ENCODE data around the gene TRAF1. TPM values are rescaled to one million over a fixed set of nuclear protein-coding genes. Genes with fewer than 3 reads are reported as not detected.
"Not testable (repeated sequence)": the region's sequence is repeated elsewhere in the genome, so short reads cannot be mapped to it uniquely, and the experiment has no call there.

TRAF1 gene
- 1 to 10 TPM; 6.5 to 8.6 TPM for total RNA-seq
- polyA plus RNA-seq (ENCODE audit: insufficient read depth, low read depth, low replicate concordance) = 3.9 TPM
- long read RNA-seq, donor 1, full-length matches to known transcripts = 1 of 1 reads
- long read RNA-seq, donor 1, partial matches to known transcripts = 0 of 1 reads
- long read RNA-seq, donor 1, other reads (novel, unspliced or antisense) = 0 of 1 reads
- long read RNA-seq, donor 2, full-length matches to known transcripts = 2 of 2 reads
- long read RNA-seq, donor 2, partial matches to known transcripts = 0 of 2 reads
- long read RNA-seq, donor 2, other reads (novel, unspliced or antisense) = 0 of 2 reads

DNA sequence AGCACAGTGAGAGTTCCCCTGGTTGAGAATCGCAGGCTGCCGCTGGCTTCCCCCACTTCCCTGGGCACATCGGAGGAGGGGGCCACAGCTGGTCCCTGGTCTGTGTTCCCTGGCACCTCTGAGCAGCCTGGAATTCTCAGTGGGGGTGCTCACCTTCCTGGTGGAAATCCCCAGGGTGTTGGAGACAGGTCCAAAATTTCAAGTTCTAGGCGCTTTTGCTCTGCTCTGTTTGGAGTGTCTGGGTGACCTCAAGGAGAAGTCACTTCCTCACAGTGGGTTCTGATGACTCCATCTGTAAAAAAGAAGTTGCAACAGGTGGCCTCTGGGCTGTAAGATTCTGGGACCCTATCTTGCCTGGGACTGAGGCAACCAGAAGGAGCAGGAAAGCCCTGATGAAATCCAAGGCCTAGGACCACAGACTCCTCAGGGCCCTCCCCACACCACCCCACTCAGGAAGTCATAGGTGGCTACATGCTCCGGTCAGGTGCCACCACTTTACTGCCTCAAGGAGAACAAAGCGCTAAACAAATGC lies at the start of gene TRAF1:
TRAF1 (minus strand) TSS at position 400 of the 532 bp plus-strand sequence. CDS start 721 bp downstream, outside the sequence.
- no peak for DNase-seq
- H3K36me3 ChIP-seq (ENCODE audit: low read depth, missing control alignments) = no peaks in the 10 kb centered on the region
- TF ChIP-seq CTCF (IDR thresholded peaks at IDR 0.05) (no peak), POLR2A (IDR thresholded peaks at IDR 0.05) (no peak)
- H3K27ac ChIP-seq = no peak within 1 kb of the TSS
- H3K27me3 ChIP-seq = no peaks in the 10 kb centered on the region
- H3K4me3 ChIP-seq = no peak within 1 kb of the TSS
- WGBS, 2 donors = 81 to 97% methylated on average over 5 to 6 of the region's 6 CpGs
- intact Hi-C loops (cut with DNase I; ENCODE audit: low total_unique reads) = loop anchor here (5.0 kb wide), 1 partner anchor 49 kb away; the partner anchor contains the start of gene PHF19
- H3K9me3 ChIP-seq = no peaks in the 10 kb centered on the region
- H3K4me1 ChIP-seq = peaks cover 7% of the 10 kb centered on the region

- 50 to 76% methylated on average over 1 of the region's 1 CpG for WGBS, 2 donors
- intact Hi-C loops (cut with DNase I; ENCODE audit: low total_unique reads) = no loop called here
- Histone ChIP-seq H3K4me1 (peaks cover 7% of the 10 kb centered on the region), H3K27me3 (no peaks in the 10 kb centered on the region), H3K27ac (peak overlapping the region in 1 of 2 donors; percentile 63), H3K9me3 (no peaks in the 10 kb centered on the region), H3K4me3 (no peak overlapping the region), H3K36me3 (ENCODE audit: low read depth, missing control alignments) (no peaks in the 10 kb centered on the region)
- DNase-seq = no peak
- TF ChIP-seq CTCF (IDR thresholded peaks at IDR 0.05) (no peak), POLR2A (IDR thresholded peaks at IDR 0.05) (no peak)
These were observed 48.3 kb upstream of the TRAF1 start for GRCh38 chr9:120974921-120975320.

DNA sequence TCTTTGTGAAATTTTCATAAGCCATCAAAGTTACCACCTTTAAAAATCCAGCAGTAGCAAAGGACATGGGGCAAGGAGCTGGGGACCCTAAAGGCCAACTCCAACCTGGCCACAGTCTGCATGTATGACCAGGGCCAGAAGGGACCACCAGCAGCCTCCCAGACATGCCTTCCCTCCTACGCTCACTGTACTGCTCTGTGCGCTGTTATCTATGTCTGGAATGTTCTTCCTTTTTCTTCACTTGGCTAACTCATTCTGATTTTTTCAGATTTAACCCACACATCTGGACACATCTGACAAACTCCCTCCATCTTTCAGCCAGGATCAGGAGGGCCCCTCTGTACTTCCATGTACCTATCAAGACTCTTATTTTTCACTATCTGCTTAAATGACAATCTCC lies 47.6 kb upstream of the TRAF1 start:
- TF ChIP-seq POLR2A (IDR thresholded peaks at IDR 0.05) (no peak), CTCF (IDR thresholded peaks at IDR 0.05) (no peak)
- H3K9me3 ChIP-seq = no peaks in the 10 kb centered on the region
- no peaks in the 10 kb centered on the region for H3K36me3 ChIP-seq (ENCODE audit: low read depth, missing control alignments)
- intact Hi-C loops (cut with DNase I; ENCODE audit: low total_unique reads) = no loop called here
- DNase-seq = no peak
- no peak overlapping the region for H3K4me3 ChIP-seq
- H3K4me1 ChIP-seq = peaks cover 12% of the 10 kb centered on the region
- H3K27ac ChIP-seq = peak overlapping the region in 1 of 2 donors; percentile 63
- H3K27me3 ChIP-seq = no peaks in the 10 kb centered on the region
- WGBS, 2 donors = 25 to 46% methylated on average over 2 of the region's 2 CpGs

- TF ChIP-seq CTCF (IDR thresholded peaks at IDR 0.05) (no peak), POLR2A (IDR thresholded peaks at IDR 0.05) (no peak)
- Histone ChIP-seq H3K36me3 (ENCODE audit: low read depth, missing control alignments) (no peaks in the 10 kb centered on the region), H3K27ac (no peak overlapping the region), H3K4me1 (peaks cover 12% of the 10 kb centered on the region), H3K4me3 (no peak overlapping the region), H3K27me3 (no peaks in the 10 kb centered on the region), H3K9me3 (no peaks in the 10 kb centered on the region)
- intact Hi-C loops (cut with DNase I; ENCODE audit: low total_unique reads) = no loop called here
- no peak for DNase-seq
These were observed 45.3 kb upstream of the TRAF1 start for GRCh38 chr9:120971938-120972337.

DNA sequence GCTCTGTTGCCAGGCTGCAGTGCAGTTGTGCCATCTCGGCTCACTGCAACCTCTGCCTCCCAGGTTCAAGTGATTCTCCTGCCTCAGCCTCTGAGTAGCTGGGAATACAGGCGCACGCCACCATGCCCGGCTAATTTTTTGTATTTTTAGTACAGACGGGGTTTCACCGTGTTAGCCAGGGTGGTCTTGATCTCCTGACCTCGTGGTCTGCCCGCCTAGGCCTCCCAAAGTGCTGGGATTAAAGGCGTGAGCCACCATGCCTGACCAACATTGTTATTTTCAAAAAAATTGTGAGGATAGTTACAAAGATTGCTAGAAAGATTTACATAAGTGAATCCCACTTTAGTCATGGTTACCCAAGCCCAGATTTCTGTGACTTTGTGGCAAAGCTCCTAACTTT lies 44.9 kb upstream of the TRAF1 start:
- WGBS, 2 donors = 86 to 90% methylated on average over 9 of the region's 9 CpGs
- H3K27me3 ChIP-seq; DNase-seq; H3K36me3 ChIP-seq (ENCODE audit: low read depth, missing control alignments); H3K4me3 ChIP-seq; H3K27ac ChIP-seq; intact Hi-C loops (cut with DNase I; ENCODE audit: low total_unique reads); H3K9me3 ChIP-seq: not testable (repeated sequence)
- peaks cover 17% of the 10 kb centered on the region for H3K4me1 ChIP-seq

All from testis (tissue), 5 donors.